Measurements from ENCODE around the gene CMAS. TPM values are rescaled to one million over a fixed set of nuclear protein-coding genes. Genes with fewer than 3 reads are reported as not detected.

The CMAS gene
- total and polyA plus RNA-seq, 2 of the 8 experiments (the other 6 are each of a cell fraction or from before 2014, with no cell fraction given): 13.2 to 59.8 TPM

GRCh38 chr12:22048351-22049041 lies 2.5 kb downstream of the CMAS start (continued):
- TF ChIP-seq TCF12 (IDR thresholded peaks at IDR 0.05; ENCODE audit: low read depth, low read length): no peak
- no peak for TF ChIP-seq POLR2A (IDR thresholded peaks at IDR 0.05; ENCODE audit: control extremely low read depth in 1 of 2, low read depth in 2 of 2, low read length in 2 of 2)
- TF ChIP-seq YY1 (IDR thresholded peaks at IDR 0.05; ENCODE audit: low read depth, low read length): peak; percentile 82
- TF ChIP-seq CHD1 (IDR thresholded peaks at IDR 0.05; ENCODE audit: low read depth, low read length): no peak
- no peak for TF ChIP-seq ATF3 (IDR thresholded peaks at IDR 0.05; ENCODE audit: insufficient read depth, low read depth, low read length)
- peak; percentile 65 for TF ChIP-seq CHD7 (IDR thresholded peaks at IDR 0.05; ENCODE audit: insufficient replicate concordance, low read length)
